WTC11 (cell line): Measurements from ENCODE around the gene PDE8A. TPM values are rescaled to one million over a fixed set of nuclear protein-coding genes. Genes with fewer than 3 reads are reported as not detected.

ENCODE experiments used
- ATAC-seq: fragments of 200-7000 bp; cut with Tn5 transposase; 2 replicates; pipeline ENCODE4 v1.10.0; 2021; ENCODE audit warnings: mild to moderate bottlenecking, moderate library complexity
- CTCF ChIA-PET: fragments of 300-600 bp; sonication (Branson Sonifier 250); formaldehyde crosslinking; loops from one replicate; lab custom pipeline; 2021; ENCODE audit warnings: antibody characterized with exemption; lab: Charles Lee
- POLR2A ChIA-PET: fragments of 350-600 bp; sonication (Branson Sonifier 250); formaldehyde crosslinking; loops from one replicate; lab custom pipeline; 2021; ENCODE audit warnings: antibody characterized with exemption; lab: Charles Lee
- DNase-seq: peaks from one replicate; pipeline ENCODE4 v3.0.0; 2021; ENCODE audit warnings: low spot score
- H3K27ac Mint-ChIP-seq: 2 replicates; pipeline ENCODE4 v1.8.0; 2021; ENCODE audit warnings: mixed read lengths
- H3K27me3 Mint-ChIP-seq: 2 replicates; pipeline ENCODE4 v1.8.0; 2021; ENCODE audit warnings: low read depth, mild to moderate bottlenecking, moderate library complexity, mixed read lengths
- H3K36me3 Mint-ChIP-seq: 2 replicates; pipeline ENCODE4 v1.8.0; 2021; ENCODE audit warnings: mixed read lengths
- H3K4me1 Mint-ChIP-seq: 2 replicates; pipeline ENCODE4 v1.8.0; 2022; ENCODE audit warnings: mixed read lengths
- H3K4me3 Mint-ChIP-seq: 2 replicates; pipeline ENCODE4 v1.8.0; 2021; ENCODE audit warnings: mild to moderate bottlenecking, moderate library complexity, mixed read lengths
- H3K9me3 Mint-ChIP-seq: 2 replicates; pipeline ENCODE4 v1.8.0; 2021; ENCODE audit warnings: mixed read lengths
- GABPB1 ChIP-seq: sonication (generic); formaldehyde crosslinking; IDR thresholded peaks from 2 replicates; pipeline ENCODE4 v1.8.1; 2023; ENCODE audit warnings: mild to moderate bottlenecking, missing genetic modification reagents
- GTF2I ChIP-seq: fragments of 250-450 bp; sonication (Bioruptor Pico); conservative IDR thresholded peaks from 2 replicates; pipeline ENCODE4 v1.4.0; 2021; ENCODE audit warnings: mild to moderate bottlenecking
- IRF2 ChIP-seq: sonication (generic); formaldehyde crosslinking; IDR thresholded peaks from 2 replicates; pipeline ENCODE4 v1.8.0; 2022; ENCODE audit warnings: low read depth, missing genetic modification reagents, borderline replicate concordance
- MXD4 ChIP-seq: fragments of 250-450 bp; sonication (Bioruptor Pico); IDR thresholded peaks from 2 replicates; pipeline ENCODE4 v1.8.0; 2021; ENCODE audit warnings: mild to moderate bottlenecking, moderate library complexity, borderline replicate concordance
- NFE2L1 ChIP-seq: sonication (generic); formaldehyde crosslinking; IDR thresholded peaks from 2 replicates; pipeline ENCODE4 v1.8.1; 2023; ENCODE audit warnings: missing genetic modification reagents
- NR1H2 ChIP-seq: sonication (generic); formaldehyde crosslinking; IDR thresholded peaks from 2 replicates; pipeline ENCODE4 v1.9.0; 2021; ENCODE audit warnings: mild to moderate bottlenecking, moderate library complexity, missing genetic modification reagents
- RELA ChIP-seq: sonication (generic); formaldehyde crosslinking; IDR thresholded peaks from 2 replicates; pipeline ENCODE4 v1.8.1; 2022; ENCODE audit warnings: missing genetic modification reagents, mild to moderate bottlenecking, borderline replicate concordance
- TEAD1 ChIP-seq: sonication (generic); formaldehyde crosslinking; IDR thresholded peaks from 2 replicates; pipeline ENCODE4 v1.8.0; 2022; ENCODE audit warnings: mild to moderate bottlenecking, missing genetic modification reagents
- TEAD4 ChIP-seq: sonication (generic); formaldehyde crosslinking; IDR thresholded peaks from 2 replicates; pipeline ENCODE4 v1.8.0; 2022; ENCODE audit warnings: mild to moderate bottlenecking, missing genetic modification reagents
- TP53 ChIP-seq: sonication (generic); formaldehyde crosslinking; IDR thresholded peaks from 2 replicates; pipeline ENCODE4 v1.8.1; 2023; ENCODE audit warnings: mild to moderate bottlenecking, missing genetic modification reagents
- ZNF423 ChIP-seq: fragments of 250-450 bp; sonication (Bioruptor Pico); IDR thresholded peaks from 2 replicates; pipeline ENCODE4 v2.1.2; 2022; ENCODE audit warnings: mild to moderate bottlenecking, moderate library complexity
- total RNA-seq: library from RNA; stranded (reverse); gene quantifications from 3 replicates; pipeline ENCODE4 v1.2.3, GENCODE V29; 2021
- TF ChIP-seq, protein P1 (sequence below): sonication (generic); formaldehyde crosslinking; IDR thresholded peaks from 2 replicates; pipeline ENCODE4 v1.8.1; 2022; ENCODE audit warnings: low read depth, missing genetic modification reagents, borderline replicate concordance
- TF ChIP-seq, protein P2 (sequence below): fragments of 250-450 bp; sonication (Bioruptor Pico); IDR thresholded peaks from 2 replicates; pipeline ENCODE4 v1.8.0; 2021; ENCODE audit warnings: mild to moderate bottlenecking
- TF ChIP-seq, protein P3 (sequence below): sonication (generic); formaldehyde crosslinking; IDR thresholded peaks from 2 replicates; pipeline ENCODE4 v1.8.1; 2022; ENCODE audit warnings: mild to moderate bottlenecking, missing genetic modification reagents, moderate library complexity, borderline replicate concordance
- TF ChIP-seq, protein P4 (sequence below): sonication (generic); formaldehyde crosslinking; conservative IDR thresholded peaks from 2 replicates; pipeline ENCODE4 v1.8.1; 2023; ENCODE audit warnings: mild to moderate bottlenecking, low read depth, missing genetic modification reagents, moderate library complexity
- TF ChIP-seq, protein P5 (sequence below): fragments of 250-450 bp; sonication (Bioruptor Pico); IDR thresholded peaks from 2 replicates; pipeline ENCODE4 v1.9.0; 2021; ENCODE audit warnings: moderate library complexity, mild to moderate bottlenecking, inconsistent platforms, borderline replicate concordance
- TF ChIP-seq, protein P6 (sequence below): sonication (generic); formaldehyde crosslinking; IDR thresholded peaks from 2 replicates; pipeline ENCODE4 v1.8.1; 2023; ENCODE audit warnings: mild to moderate bottlenecking, missing genetic modification reagents
- TF ChIP-seq, protein P7 (sequence below): sonication (generic); formaldehyde crosslinking; IDR thresholded peaks from 2 replicates; pipeline ENCODE4 v1.8.1; 2023; ENCODE audit warnings: mild to moderate bottlenecking, missing genetic modification reagents, moderate library complexity

Gene PDE8A
- total RNA-seq, 1 experiment from 2014 or later = 13.9 TPM

DNA sequence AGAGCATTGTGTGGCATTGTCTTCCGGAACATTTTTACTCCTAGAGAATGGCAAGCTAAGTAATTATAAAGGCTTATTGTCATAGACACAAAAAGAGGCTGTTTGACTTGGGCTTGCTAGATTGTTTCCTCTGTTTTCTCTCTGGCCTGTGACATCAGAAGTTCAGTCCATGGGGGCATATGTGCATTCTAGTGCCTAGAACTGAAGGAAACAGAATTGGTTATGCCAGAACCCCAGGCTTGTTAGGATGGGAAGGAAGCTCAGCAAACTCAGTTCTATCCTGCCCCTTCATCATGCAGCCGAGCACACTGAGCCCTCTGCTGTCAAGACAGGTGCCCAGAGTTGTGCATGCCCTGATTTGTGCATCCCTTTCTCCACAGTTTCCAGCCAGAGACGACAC, 131.3 kb downstream of the PDE8A start (continued):
- TF ChIP-seq NR1H2 (CRISPR knock-in tag) (no peak), IRF2 (no peak)
- TF ChIP-seq, protein P1, sequence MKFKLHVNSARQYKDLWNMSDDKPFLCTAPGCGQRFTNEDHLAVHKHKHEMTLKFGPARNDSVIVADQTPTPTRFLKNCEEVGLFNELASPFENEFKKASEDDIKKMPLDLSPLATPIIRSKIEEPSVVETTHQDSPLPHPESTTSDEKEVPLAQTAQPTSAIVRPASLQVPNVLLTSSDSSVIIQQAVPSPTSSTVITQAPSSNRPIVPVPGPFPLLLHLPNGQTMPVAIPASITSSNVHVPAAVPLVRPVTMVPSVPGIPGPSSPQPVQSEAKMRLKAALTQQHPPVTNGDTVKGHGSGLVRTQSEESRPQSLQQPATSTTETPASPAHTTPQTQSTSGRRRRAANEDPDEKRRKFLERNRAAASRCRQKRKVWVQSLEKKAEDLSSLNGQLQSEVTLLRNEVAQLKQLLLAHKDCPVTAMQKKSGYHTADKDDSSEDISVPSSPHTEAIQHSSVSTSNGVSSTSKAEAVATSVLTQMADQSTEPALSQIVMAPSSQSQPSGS = no peak

DNA sequence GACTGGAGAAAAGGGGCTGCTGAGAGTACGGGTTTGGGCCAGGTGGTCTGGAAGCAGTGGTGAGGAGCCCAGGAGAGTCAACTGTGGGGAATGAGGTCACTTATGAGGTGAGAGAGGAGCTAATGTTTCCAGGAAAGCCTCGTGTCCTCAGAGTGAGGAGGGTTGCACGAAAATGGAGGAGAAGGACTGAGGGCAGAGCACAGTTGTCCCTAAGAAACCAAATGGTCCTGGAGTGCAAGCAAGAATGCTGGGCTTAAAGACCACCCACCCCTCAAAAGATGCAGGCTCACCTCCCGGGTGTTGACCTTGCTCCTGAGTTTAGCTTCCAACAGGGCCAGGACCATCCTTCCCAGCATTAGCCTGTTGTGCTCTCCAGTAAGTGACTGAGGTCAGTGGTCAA, 133.2 kb downstream of the PDE8A start:
- H3K36me3 Mint-ChIP-seq = peaks cover 10% of the 10 kb centered on the region
- H3K4me1 Mint-ChIP-seq = no peaks in the 10 kb centered on the region
- no peak for DNase-seq
- H3K9me3 Mint-ChIP-seq = no peaks in the 10 kb centered on the region
- CTCF ChIA-PET = no interaction called here
- H3K27ac Mint-ChIP-seq = 0 out of 2 replicates have a peak overlapping the region, but pooled peaks have one; percentile 12
- ATAC-seq = no peak
- TF ChIP-seq NR1H2 (CRISPR knock-in tag) = no peak
- TF ChIP-seq, protein P2, sequence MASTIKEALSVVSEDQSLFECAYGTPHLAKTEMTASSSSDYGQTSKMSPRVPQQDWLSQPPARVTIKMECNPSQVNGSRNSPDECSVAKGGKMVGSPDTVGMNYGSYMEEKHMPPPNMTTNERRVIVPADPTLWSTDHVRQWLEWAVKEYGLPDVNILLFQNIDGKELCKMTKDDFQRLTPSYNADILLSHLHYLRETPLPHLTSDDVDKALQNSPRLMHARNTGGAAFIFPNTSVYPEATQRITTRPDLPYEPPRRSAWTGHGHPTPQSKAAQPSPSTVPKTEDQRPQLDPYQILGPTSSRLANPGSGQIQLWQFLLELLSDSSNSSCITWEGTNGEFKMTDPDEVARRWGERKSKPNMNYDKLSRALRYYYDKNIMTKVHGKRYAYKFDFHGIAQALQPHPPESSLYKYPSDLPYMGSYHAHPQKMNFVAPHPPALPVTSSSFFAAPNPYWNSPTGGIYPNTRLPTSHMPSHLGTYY (CRISPR knock-in tag) = no peak
- TF ChIP-seq, protein P3, sequence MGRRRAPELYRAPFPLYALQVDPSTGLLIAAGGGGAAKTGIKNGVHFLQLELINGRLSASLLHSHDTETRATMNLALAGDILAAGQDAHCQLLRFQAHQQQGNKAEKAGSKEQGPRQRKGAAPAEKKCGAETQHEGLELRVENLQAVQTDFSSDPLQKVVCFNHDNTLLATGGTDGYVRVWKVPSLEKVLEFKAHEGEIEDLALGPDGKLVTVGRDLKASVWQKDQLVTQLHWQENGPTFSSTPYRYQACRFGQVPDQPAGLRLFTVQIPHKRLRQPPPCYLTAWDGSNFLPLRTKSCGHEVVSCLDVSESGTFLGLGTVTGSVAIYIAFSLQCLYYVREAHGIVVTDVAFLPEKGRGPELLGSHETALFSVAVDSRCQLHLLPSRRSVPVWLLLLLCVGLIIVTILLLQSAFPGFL (CRISPR knock-in tag) = no peak
- TF ChIP-seq, protein P4, sequence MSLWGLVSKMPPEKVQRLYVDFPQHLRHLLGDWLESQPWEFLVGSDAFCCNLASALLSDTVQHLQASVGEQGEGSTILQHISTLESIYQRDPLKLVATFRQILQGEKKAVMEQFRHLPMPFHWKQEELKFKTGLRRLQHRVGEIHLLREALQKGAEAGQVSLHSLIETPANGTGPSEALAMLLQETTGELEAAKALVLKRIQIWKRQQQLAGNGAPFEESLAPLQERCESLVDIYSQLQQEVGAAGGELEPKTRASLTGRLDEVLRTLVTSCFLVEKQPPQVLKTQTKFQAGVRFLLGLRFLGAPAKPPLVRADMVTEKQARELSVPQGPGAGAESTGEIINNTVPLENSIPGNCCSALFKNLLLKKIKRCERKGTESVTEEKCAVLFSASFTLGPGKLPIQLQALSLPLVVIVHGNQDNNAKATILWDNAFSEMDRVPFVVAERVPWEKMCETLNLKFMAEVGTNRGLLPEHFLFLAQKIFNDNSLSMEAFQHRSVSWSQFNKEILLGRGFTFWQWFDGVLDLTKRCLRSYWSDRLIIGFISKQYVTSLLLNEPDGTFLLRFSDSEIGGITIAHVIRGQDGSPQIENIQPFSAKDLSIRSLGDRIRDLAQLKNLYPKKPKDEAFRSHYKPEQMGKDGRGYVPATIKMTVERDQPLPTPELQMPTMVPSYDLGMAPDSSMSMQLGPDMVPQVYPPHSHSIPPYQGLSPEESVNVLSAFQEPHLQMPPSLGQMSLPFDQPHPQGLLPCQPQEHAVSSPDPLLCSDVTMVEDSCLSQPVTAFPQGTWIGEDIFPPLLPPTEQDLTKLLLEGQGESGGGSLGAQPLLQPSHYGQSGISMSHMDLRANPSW (CRISPR knock-in tag) = no peak
- TF ChIP-seq, protein P5, sequence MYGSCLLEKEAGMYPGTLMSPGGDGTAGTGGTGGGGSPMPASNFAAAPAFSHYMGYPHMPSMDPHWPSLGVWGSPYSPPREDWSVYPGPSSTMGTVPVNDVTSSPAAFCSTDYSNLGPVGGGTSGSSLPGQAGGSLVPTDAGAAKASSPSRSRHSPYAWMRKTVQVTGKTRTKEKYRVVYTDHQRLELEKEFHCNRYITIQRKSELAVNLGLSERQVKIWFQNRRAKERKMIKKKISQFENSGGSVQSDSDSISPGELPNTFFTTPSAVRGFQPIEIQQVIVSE = no peak
- TF ChIP-seq GTF2I (CRISPR knock-in tag) = no peak
- no peak for TF ChIP-seq TEAD4 (CRISPR knock-in tag)
- TF ChIP-seq, protein P6, sequence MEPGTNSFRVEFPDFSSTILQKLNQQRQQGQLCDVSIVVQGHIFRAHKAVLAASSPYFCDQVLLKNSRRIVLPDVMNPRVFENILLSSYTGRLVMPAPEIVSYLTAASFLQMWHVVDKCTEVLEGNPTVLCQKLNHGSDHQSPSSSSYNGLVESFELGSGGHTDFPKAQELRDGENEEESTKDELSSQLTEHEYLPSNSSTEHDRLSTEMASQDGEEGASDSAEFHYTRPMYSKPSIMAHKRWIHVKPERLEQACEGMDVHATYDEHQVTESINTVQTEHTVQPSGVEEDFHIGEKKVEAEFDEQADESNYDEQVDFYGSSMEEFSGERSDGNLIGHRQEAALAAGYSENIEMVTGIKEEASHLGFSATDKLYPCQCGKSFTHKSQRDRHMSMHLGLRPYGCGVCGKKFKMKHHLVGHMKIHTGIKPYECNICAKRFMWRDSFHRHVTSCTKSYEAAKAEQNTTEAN (CRISPR knock-in tag) = no peak
- TF ChIP-seq MXD4 (CRISPR knock-in tag) = no peak
- TF ChIP-seq ZNF423 (CRISPR knock-in tag) = no peak
- no peak for TF ChIP-seq GABPB1 (CRISPR knock-in tag)
- no peak for TF ChIP-seq NFE2L1 (CRISPR knock-in tag)
- TF ChIP-seq TEAD1 (CRISPR knock-in tag) = no peak
- no peak for TF ChIP-seq RELA (CRISPR knock-in tag)
- TF ChIP-seq, protein P7, sequence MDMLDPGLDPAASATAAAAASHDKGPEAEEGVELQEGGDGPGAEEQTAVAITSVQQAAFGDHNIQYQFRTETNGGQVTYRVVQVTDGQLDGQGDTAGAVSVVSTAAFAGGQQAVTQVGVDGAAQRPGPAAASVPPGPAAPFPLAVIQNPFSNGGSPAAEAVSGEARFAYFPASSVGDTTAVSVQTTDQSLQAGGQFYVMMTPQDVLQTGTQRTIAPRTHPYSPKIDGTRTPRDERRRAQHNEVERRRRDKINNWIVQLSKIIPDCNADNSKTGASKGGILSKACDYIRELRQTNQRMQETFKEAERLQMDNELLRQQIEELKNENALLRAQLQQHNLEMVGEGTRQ (CRISPR knock-in tag) = no peak
- TF ChIP-seq TP53 (CRISPR knock-in tag) = no peak
- H3K4me3 Mint-ChIP-seq = no peak overlapping the region
- no peaks in the 10 kb centered on the region for H3K27me3 Mint-ChIP-seq
- POLR2A ChIA-PET = no interaction called here
